ENCODE data around the gene ADAMTS14.
A peak's percentile ranks its signal among the peaks of the same experiment; 100 is the strongest.
"Not testable (repeated sequence)": the region's sequence is repeated elsewhere in the genome, so short reads cannot be mapped to it uniquely, and the experiment has no call there.

The ADAMTS14 gene

GRCh38 chr10:70658582-70659136 is 13.6 kb upstream of the ADAMTS14 start:
- no peak for DNase-seq

GRCh38 chr10:70659306-70659705 is 13.0 kb upstream of the ADAMTS14 start:
- peak; percentile 6 for DNase-seq

GRCh38 chr10:70660722-70661121 is 11.6 kb upstream of the ADAMTS14 start:
- DNase-seq, result no peak

GRCh38 chr10:70661623-70662361 is 10.5 kb upstream of the ADAMTS14 start:
- DNase-seq, result no peak

- DNase-seq, result no peak
Observed at GRCh38 chr10:70662362-70663220, 9.7 kb upstream of the ADAMTS14 start.

- DNase-seq, result peak; percentile 6
Observed at GRCh38 chr10:70663458-70664409, 8.6 kb upstream of the ADAMTS14 start.

GRCh38 chr10:70664702-70665195 is 7.6 kb upstream of the ADAMTS14 start:
- DNase-seq, result peak; percentile 55

- DNase-seq, result peak; percentile 44
Observed at GRCh38 chr10:70666960-70667798, 5.1 kb upstream of the ADAMTS14 start.

GRCh38 chr10:70667818-70668217 is 4.5 kb upstream of the ADAMTS14 start:
- DNase-seq, result not testable (repeated sequence)

GRCh38 chr10:70668454-70668970 is 3.8 kb upstream of the ADAMTS14 start:
- DNase-seq, result no peak

- no peak for DNase-seq
Observed at GRCh38 chr10:70669015-70669414, 3.3 kb upstream of the ADAMTS14 start.

GRCh38 chr10:70669732-70670317 is 2.5 kb upstream of the ADAMTS14 start:
- no peak for DNase-seq

GRCh38 chr10:70671619-70672164 is 614 bp upstream of the ADAMTS14 start:
- no peak for DNase-seq

- DNase-seq, result no peak
Observed at GRCh38 chr10:70673043-70673928, 980 bp downstream of the ADAMTS14 start.

- no peak for DNase-seq
Observed at GRCh38 chr10:70673929-70674559, 1.7 kb downstream of the ADAMTS14 start.

- DNase-seq, result peak; percentile 19
Observed at GRCh38 chr10:70674560-70675495, 2.5 kb downstream of the ADAMTS14 start.

- DNase-seq, result no peak
Observed at GRCh38 chr10:70675496-70676161, 3.3 kb downstream of the ADAMTS14 start.
